ENCODE measurements around the gene WNK4.

The WNK4 gene

GRCh38 chr17:42845918-42846593 lies 65.6 kb downstream of the WNK4 start:
- Histone ChIP-seq H3K4me1 (no peaks in the 10 kb centered on the region), H3K27me3 (ENCODE audit: control insufficient read depth, insufficient read depth, low read length) (no peaks in the 10 kb centered on the region), H3K36me3 (ENCODE audit: control insufficient read depth, insufficient read depth, low read length) (no peaks in the 10 kb centered on the region), H3K4me2 (ENCODE audit: low read length) (no peak overlapping the region), H3K27ac (no peak overlapping the region), H3K9ac (no peak overlapping the region), H3K9me3 (ENCODE audit: control insufficient read depth, low read length) (no peaks in the 10 kb centered on the region), H3K4me3 (ENCODE audit: low read depth, low read length) (no peak overlapping the region), H2AFZ (no peak overlapping the region), H3K79me2 (no peaks in the 10 kb centered on the region)
- no peak for TF ChIP-seq CTCF (IDR thresholded peaks at IDR 0.05)

Data from parathyroid adenoma (tissue), 2 donors.